ENCODE measurements around the gene KMT5B.

KMT5B gene

DNA sequence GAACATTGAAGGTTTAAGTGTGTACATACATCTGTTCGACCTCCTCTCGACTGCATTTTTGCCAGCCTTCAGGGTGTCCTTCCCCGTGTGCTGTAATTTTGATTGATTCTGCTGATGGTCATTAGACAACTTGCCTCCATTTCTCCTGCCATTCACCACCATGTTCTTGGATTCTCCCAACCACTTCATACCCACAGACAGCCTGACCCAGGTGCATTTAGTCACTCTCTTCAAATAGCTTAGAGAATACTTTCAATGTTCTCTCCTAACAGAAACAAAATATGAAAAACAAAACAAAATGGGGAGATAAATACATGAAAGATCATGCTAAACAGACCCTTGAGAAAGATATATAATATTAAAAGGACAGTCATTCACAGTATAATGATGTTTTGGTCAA, 23.2 kb downstream of the KMT5B start:
- Histone ChIP-seq H3K36me3 (ENCODE audit: control insufficient read depth, insufficient read depth, low read length) (no peaks in the 10 kb centered on the region), H3K27me3 (replicated peaks; ENCODE audit: control insufficient read depth, insufficient read depth, low read length) (no peaks in the 10 kb centered on the region), H3K4me3 (replicated peaks; ENCODE audit: low read depth, low read length) (no peak overlapping the region)
- TF ChIP-seq, protein P1, sequence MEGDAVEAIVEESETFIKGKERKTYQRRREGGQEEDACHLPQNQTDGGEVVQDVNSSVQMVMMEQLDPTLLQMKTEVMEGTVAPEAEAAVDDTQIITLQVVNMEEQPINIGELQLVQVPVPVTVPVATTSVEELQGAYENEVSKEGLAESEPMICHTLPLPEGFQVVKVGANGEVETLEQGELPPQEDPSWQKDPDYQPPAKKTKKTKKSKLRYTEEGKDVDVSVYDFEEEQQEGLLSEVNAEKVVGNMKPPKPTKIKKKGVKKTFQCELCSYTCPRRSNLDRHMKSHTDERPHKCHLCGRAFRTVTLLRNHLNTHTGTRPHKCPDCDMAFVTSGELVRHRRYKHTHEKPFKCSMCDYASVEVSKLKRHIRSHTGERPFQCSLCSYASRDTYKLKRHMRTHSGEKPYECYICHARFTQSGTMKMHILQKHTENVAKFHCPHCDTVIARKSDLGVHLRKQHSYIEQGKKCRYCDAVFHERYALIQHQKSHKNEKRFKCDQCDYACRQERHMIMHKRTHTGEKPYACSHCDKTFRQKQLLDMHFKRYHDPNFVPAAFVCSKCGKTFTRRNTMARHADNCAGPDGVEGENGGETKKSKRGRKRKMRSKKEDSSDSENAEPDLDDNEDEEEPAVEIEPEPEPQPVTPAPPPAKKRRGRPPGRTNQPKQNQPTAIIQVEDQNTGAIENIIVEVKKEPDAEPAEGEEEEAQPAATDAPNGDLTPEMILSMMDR (IDR thresholded peaks at IDR 0.05; ENCODE audit: insufficient read depth, low read length, poor library complexity, severe bottlenecking) = no peak
- no peak for DNase-seq (ENCODE audit: extremely low read depth, insufficient read length)

DNA sequence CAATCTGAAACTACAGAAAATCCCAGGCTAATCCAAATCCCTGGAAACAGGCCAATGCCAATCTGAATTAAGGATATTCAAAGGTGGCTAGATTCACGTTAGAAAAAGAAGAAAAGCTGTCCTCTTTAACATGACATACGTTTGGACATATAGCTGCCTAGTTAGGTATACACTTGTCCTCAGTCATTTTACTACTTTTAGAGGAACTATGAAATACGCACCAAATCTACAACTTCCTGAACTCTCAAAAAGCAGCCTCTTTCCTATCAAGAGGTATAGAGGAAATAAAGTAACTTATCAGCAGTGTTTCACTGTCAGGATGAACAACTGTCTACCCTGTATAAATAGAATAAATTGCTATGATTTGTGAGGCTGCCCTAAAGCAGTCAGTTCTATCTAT, 24.0 kb downstream of the KMT5B start:
- Histone ChIP-seq H3K4me3 (replicated peaks; ENCODE audit: low read depth, low read length) (no peak overlapping the region), H3K36me3 (ENCODE audit: control insufficient read depth, insufficient read depth, low read length) (no peaks in the 10 kb centered on the region), H3K27me3 (replicated peaks; ENCODE audit: control insufficient read depth, insufficient read depth, low read length) (no peaks in the 10 kb centered on the region)
- TF ChIP-seq, protein P1 (IDR thresholded peaks at IDR 0.05; ENCODE audit: insufficient read depth, low read length, poor library complexity, severe bottlenecking) = no peak
- no peak for DNase-seq (ENCODE audit: extremely low read depth, insufficient read length)

DNA sequence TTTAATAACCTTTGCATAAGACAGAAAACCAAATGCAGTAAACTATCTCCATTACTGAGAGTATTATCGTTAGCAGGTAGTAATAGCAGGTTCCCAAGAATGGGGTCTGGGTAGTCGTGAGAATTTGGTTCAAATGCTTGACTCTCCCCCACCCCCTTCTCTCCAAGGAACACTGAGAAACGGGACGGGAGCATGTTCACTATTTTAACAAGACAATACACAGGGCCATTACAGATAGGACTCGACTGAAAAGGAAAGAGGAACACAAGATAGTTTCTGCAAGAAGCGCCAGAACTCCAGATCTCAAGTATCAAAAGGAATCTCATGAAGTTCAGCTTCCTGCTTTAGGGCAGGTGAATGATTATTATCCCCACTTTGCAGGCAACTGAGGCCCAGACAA, 27.0 kb downstream of the KMT5B start:
- Histone ChIP-seq H3K36me3 (ENCODE audit: control insufficient read depth, insufficient read depth, low read length) (no peaks in the 10 kb centered on the region; the same call in 1 of the 2 replicates), H3K4me3 (replicated peaks; ENCODE audit: low read depth, low read length) (no peak overlapping the region), H3K27me3 (replicated peaks; ENCODE audit: control insufficient read depth, insufficient read depth, low read length) (no peaks in the 10 kb centered on the region)
- TF ChIP-seq, protein P1 (IDR thresholded peaks at IDR 0.05; ENCODE audit: insufficient read depth, low read length, poor library complexity, severe bottlenecking) = no peak
- no peak for DNase-seq (ENCODE audit: extremely low read depth, insufficient read length)

DNA sequence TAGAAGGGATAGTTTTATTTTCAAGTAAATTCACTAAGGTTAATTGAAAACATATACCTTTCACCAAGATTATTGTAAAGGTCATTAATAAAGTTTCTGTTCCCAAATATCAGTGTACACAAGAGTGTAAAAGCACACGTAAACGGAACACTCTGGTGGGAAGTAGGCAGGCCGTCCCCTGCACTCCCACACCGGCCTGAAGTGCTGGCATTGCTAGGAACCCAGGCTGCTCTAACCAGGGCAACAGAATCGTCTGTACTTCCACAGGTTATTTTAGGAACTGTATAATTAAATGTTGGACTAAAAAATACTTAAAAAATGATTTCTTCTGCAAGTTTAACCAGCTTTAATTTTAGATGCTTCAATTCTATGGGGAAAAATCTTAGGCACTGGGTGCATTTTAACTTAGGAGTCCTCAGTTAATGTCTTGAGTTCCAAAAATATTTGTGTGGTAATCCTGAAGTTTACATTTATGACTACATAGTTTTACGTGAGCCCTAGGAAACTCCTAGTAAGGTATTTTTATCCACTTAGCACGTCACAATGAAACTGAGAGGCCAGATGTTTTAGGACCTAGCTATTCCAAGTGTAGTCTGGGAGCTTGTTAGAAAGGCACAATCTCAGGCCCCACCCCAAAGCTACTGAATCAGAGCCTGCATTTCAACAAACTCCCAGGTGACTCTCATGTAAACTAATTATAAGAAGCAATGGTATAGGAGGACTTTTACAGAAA, 31.2 kb downstream of the KMT5B start:
- Histone ChIP-seq H3K36me3 (ENCODE audit: control insufficient read depth, insufficient read depth, low read length) (peaks cover 2% of the 10 kb centered on the region), H3K27me3 (replicated peaks; ENCODE audit: control insufficient read depth, insufficient read depth, low read length) (no peaks in the 10 kb centered on the region), H3K4me3 (replicated peaks; ENCODE audit: low read depth, low read length) (no peak overlapping the region)
- TF ChIP-seq, protein P1 (IDR thresholded peaks at IDR 0.05; ENCODE audit: insufficient read depth, low read length, poor library complexity, severe bottlenecking) = no peak
- DNase-seq (ENCODE audit: extremely low read depth, insufficient read length) = peak; percentile 21

DNA sequence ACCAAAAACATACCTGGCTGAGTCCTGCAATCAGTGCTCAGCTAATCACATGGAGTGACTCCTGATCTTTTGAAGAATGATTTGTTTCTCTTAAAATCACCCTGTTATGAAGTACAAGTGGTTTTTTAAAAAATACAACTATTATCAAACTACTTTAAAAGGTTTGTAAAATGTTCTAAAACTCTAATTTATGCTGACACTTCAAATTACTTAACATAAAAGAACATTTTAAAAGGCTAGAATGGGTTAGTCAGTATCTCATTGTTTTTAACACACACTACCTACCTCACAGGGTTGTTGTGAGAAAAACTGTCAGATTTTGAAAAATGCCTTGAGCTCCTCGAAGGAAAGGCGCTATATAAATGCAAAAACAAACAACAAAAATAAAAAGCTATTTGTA, 33.2 kb downstream of the KMT5B start:
- DNase-seq (ENCODE audit: extremely low read depth, insufficient read length) = no peak
- TF ChIP-seq, protein P1 (IDR thresholded peaks at IDR 0.05; ENCODE audit: insufficient read depth, low read length, poor library complexity, severe bottlenecking) = no peak
- Histone ChIP-seq H3K27me3 (replicated peaks; ENCODE audit: control insufficient read depth, insufficient read depth, low read length) (no peaks in the 10 kb centered on the region), H3K4me3 (replicated peaks; ENCODE audit: low read depth, low read length) (no peak overlapping the region), H3K36me3 (ENCODE audit: control insufficient read depth, insufficient read depth, low read length) (peaks cover 2% of the 10 kb centered on the region)

DNA sequence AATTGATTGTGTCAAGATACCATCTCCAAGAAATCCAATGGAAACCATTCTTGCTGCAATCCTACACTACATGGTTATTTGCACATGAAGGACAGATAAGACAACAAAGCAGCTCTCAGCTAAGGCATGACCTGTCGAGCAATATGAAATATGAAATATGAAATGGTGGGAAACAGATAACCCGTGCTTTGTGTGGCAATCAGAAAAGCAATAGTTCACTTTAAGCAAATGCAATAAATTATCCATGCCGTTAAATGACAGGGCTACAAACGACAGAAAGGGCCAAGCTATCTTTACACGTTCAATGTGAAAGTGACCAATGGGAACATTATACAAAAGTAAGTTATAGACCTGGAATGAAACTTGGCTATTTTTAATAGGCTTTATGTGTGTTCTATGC, 35.2 kb downstream of the KMT5B start:
- Histone ChIP-seq H3K27me3 (replicated peaks; ENCODE audit: control insufficient read depth, insufficient read depth, low read length) (no peaks in the 10 kb centered on the region), H3K36me3 (ENCODE audit: control insufficient read depth, insufficient read depth, low read length) (peaks cover 3% of the 10 kb centered on the region), H3K4me3 (replicated peaks; ENCODE audit: low read depth, low read length) (no peak overlapping the region)
- DNase-seq (ENCODE audit: extremely low read depth, insufficient read length) = no peak
- TF ChIP-seq, protein P1 (IDR thresholded peaks at IDR 0.05; ENCODE audit: insufficient read depth, low read length, poor library complexity, severe bottlenecking) = no peak

Data from GM06990 (cell line).